NCI-H128 (cell line): ENCODE data around the gene TNFSF11.

Experiments used
- DNase-seq: peaks from one replicate; lab custom pipeline; 2025; ENCODE audit not compliant: unreplicated experiment; lab: John Stamatoyannopoulos, UW

Gene TNFSF11

GRCh38 chr13:42607546-42607945 lies 33.6 kb downstream of the TNFSF11 start:
- no peak for DNase-seq

GRCh38 chr13:42610649-42611048 lies 36.7 kb downstream of the TNFSF11 start:
- DNase-seq, result no peak

GRCh38 chr13:42611086-42611779 lies 37.3 kb downstream of the TNFSF11 start:
- no peak for DNase-seq

GRCh38 chr13:42612021-42612765 lies 38.2 kb downstream of the TNFSF11 start:
- no peak for DNase-seq

GRCh38 chr13:42614436-42615035 lies 40.6 kb downstream of the TNFSF11 start:
- no peak for DNase-seq

- DNase-seq, result no peak
Measured at GRCh38 chr13:42615691-42616090, 41.7 kb downstream of the TNFSF11 start.

- no peak for DNase-seq
Measured at GRCh38 chr13:42617221-42617620, 43.3 kb downstream of the TNFSF11 start.

GRCh38 chr13:42623916-42624315 lies 50.0 kb downstream of the TNFSF11 start:
- no peak for DNase-seq

GRCh38 chr13:42625611-42626010 lies 51.7 kb downstream of the TNFSF11 start:
- DNase-seq, result no peak

GRCh38 chr13:42626176-42626860 lies 52.4 kb downstream of the TNFSF11 start:
- DNase-seq, result no peak

- DNase-seq, result no peak
Measured at GRCh38 chr13:42628666-42629065, 54.7 kb downstream of the TNFSF11 start.

- DNase-seq, result no peak
Measured at GRCh38 chr13:42631181-42631580, 57.2 kb downstream of the TNFSF11 start.

GRCh38 chr13:42633495-42633894 lies 59.5 kb downstream of the TNFSF11 start:
- DNase-seq, result no peak

- no peak for DNase-seq
Measured at GRCh38 chr13:42638101-42638500, 64.1 kb downstream of the TNFSF11 start.

GRCh38 chr13:42638886-42639285 lies 64.9 kb downstream of the TNFSF11 start:
- no peak for DNase-seq

- DNase-seq, result no peak
Measured at GRCh38 chr13:42643076-42643475, 69.1 kb downstream of the TNFSF11 start.

GRCh38 chr13:42644841-42645240 lies 70.9 kb downstream of the TNFSF11 start:
- DNase-seq, result no peak

GRCh38 chr13:42645717-42646116 lies 71.8 kb downstream of the TNFSF11 start:
- no peak for DNase-seq

GRCh38 chr13:42649141-42649540 lies 75.2 kb downstream of the TNFSF11 start:
- no peak for DNase-seq

GRCh38 chr13:42649831-42650230 lies 75.9 kb downstream of the TNFSF11 start:
- peak; percentile 62 for DNase-seq

GRCh38 chr13:42650506-42650905 lies 76.6 kb downstream of the TNFSF11 start:
- DNase-seq, result no peak
